ENCODE results near the gene SPEG. TPM values are rescaled to one million over a fixed set of nuclear protein-coding genes. Genes with fewer than 3 reads are reported as not detected.

The SPEG gene
- total RNA-seq, 3 donors from 2014 or later = 0.32 to 36.6 (median 21.0) TPM

DNA sequence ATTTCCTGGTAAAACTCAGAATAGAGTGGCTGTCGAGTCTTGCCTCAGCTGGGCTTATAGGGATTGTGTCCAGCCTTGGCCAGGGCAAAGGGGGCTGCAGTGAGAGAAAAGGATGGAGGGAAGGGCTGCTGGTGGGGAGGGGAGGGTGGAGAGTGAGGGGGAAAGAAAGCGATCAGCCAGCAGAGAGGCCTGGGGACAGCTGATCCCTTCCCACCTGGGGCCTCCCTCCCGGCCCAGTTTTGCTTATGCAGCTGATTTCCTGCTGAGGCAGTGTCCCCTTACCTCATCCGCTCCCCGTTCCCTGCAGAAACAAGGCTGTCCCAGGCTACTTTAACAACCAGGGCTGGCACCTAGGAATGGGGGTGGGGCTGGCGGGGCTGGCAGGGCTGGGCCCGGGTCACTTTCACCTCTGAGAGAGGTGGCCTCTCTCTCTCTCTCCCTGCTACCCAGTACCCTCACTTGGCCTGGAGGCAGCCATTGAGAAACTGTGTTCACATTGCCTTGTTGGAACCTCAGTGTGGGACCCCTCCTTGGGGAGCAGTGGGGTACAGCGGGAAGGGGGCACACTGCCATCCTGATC, 51.8 kb downstream of the SPEG start:
- TF ChIP-seq, protein P1, sequence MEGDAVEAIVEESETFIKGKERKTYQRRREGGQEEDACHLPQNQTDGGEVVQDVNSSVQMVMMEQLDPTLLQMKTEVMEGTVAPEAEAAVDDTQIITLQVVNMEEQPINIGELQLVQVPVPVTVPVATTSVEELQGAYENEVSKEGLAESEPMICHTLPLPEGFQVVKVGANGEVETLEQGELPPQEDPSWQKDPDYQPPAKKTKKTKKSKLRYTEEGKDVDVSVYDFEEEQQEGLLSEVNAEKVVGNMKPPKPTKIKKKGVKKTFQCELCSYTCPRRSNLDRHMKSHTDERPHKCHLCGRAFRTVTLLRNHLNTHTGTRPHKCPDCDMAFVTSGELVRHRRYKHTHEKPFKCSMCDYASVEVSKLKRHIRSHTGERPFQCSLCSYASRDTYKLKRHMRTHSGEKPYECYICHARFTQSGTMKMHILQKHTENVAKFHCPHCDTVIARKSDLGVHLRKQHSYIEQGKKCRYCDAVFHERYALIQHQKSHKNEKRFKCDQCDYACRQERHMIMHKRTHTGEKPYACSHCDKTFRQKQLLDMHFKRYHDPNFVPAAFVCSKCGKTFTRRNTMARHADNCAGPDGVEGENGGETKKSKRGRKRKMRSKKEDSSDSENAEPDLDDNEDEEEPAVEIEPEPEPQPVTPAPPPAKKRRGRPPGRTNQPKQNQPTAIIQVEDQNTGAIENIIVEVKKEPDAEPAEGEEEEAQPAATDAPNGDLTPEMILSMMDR (IDR thresholded peaks at IDR 0.05) = no peak
- no peak for TF ChIP-seq POLR2AphosphoS5 (IDR thresholded peaks at IDR 0.05)
- TF ChIP-seq POLR2A (IDR thresholded peaks at IDR 0.05) = no peak
- Histone ChIP-seq H3K9me3 (no peaks in the 10 kb centered on the region), H3K4me1 (no peaks in the 10 kb centered on the region), H3K4me3 (no peak overlapping the region), H3K36me3 (no peaks in the 10 kb centered on the region), H3K27me3 (peaks cover 4 to 9% of the 10 kb centered on the region in 2 donors), H3K27ac (no peak overlapping the region)
- intact Hi-C loops (cut with DNase I; ENCODE audit: low total_unique reads) = no loop called here
- DNase-seq (ENCODE audit: low spot score in 2 of 2) = no peak

DNA sequence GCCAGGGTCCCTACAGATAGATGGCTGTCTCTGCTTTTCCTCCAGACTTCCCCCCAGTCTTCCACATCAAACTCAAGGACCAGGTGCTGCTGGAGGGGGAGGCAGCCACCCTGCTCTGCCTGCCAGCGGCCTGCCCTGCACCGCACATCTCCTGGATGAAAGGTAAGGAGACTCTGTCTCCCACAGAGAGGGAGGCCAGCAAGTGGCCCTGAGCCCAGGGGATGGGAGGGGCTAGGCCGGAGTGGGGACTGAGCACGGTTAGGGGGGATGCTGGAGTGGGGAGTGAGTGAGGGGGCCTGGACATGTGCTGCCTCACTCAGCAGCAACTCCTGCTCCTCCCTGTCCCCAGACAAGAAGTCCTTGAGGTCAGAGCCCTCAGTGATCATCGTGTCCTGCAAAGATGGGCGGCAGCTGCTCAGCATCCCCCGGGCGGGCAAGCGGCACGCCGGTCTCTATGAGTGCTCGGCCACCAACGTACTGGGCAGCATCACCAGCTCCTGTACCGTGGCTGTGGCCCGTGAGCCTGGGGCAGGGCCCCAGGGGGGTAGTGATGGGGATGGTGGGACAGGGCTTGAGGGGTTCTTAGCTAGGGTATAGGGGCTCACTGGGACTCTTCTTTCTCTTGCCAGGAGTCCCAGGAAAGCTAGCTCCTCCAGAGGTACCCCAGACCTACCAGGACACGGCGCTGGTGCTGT, 53.7 kb downstream of the SPEG start:
- no peak for DNase-seq (ENCODE audit: low spot score in 2 of 2)
- no peaks in the 10 kb centered on the region for H3K4me1 ChIP-seq
- no peaks in the 10 kb centered on the region for H3K36me3 ChIP-seq
- no peaks in the 10 kb centered on the region for H3K9me3 ChIP-seq
- TF ChIP-seq, protein P1 (IDR thresholded peaks at IDR 0.05) = no peak
- TF ChIP-seq POLR2AphosphoS5 (IDR thresholded peaks at IDR 0.05) (no peak), POLR2A (IDR thresholded peaks at IDR 0.05) (no peak)
- intact Hi-C loops (cut with DNase I; ENCODE audit: low total_unique reads) = no loop called here
- peaks cover 4 to 6% of the 10 kb centered on the region in 2 donors for H3K27me3 ChIP-seq
- no peak overlapping the region for H3K4me3 ChIP-seq
- no peak overlapping the region for H3K27ac ChIP-seq

DNA sequence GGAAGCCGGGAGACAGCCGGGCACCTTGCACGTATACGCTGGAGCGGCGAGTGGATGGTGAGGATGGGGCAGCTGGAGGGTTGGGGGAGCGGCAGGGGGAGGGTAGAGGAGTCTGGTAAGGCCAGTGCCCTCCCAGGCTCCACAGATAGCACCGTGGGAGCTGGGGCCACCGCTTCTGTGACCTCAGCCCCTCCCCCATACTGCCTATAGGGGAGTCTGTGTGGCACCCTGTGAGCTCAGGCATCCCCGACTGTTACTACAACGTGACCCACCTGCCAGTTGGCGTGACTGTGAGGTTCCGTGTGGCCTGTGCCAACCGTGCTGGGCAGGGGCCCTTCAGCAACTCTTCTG, 54.2 kb downstream of the SPEG start:
- TF ChIP-seq, protein P1 (IDR thresholded peaks at IDR 0.05) = no peak
- TF ChIP-seq POLR2AphosphoS5 (IDR thresholded peaks at IDR 0.05) (no peak), POLR2A (IDR thresholded peaks at IDR 0.05) (no peak)
- DNase-seq (ENCODE audit: low spot score in 2 of 2) = no peak
- Histone ChIP-seq H3K4me3 (no peak overlapping the region), H3K9me3 (no peaks in the 10 kb centered on the region), H3K27ac (no peak overlapping the region), H3K4me1 (no peaks in the 10 kb centered on the region), H3K27me3 (peaks cover under 1 to 4% of the 10 kb centered on the region in 2 donors), H3K36me3 (no peaks in the 10 kb centered on the region)
- intact Hi-C loops (cut with DNase I; ENCODE audit: low total_unique reads) = loop anchor here (1.0 kb wide), 1 partner anchor 19 kb away; no protein-coding TSS in a partner anchor

DNA sequence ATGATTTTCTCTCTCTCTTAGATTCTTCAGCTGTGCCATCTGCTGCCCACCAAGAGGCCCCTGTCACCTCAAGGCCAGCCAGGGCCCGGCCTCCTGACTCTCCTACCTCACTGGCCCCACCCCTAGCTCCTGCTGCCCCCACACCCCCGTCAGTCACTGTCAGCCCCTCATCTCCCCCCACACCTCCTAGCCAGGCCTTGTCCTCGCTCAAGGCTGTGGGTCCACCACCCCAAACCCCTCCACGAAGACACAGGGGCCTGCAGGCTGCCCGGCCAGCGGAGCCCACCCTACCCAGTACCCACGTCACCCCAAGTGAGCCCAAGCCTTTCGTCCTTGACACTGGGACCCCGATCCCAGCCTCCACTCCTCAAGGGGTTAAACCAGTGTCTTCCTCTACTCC, 54.7 kb downstream of the SPEG start:
- no peak for DNase-seq (ENCODE audit: low spot score in 2 of 2)
- intact Hi-C loops (cut with DNase I; ENCODE audit: low total_unique reads) = loop anchor here (1.0 kb wide), 1 partner anchor 19 kb away; no protein-coding TSS in a partner anchor
- H3K36me3 ChIP-seq = no peaks in the 10 kb centered on the region
- H3K9me3 ChIP-seq = no peaks in the 10 kb centered on the region
- no peak overlapping the region for H3K4me3 ChIP-seq
- H3K27ac ChIP-seq = no peak overlapping the region
- H3K27me3 ChIP-seq = peaks cover 0 to 4% of the 10 kb centered on the region in 2 donors
- TF ChIP-seq, protein P1 (IDR thresholded peaks at IDR 0.05) = no peak
- TF ChIP-seq POLR2AphosphoS5 (IDR thresholded peaks at IDR 0.05) (no peak), POLR2A (IDR thresholded peaks at IDR 0.05) (no peak)
- no peaks in the 10 kb centered on the region for H3K4me1 ChIP-seq

DNA sequence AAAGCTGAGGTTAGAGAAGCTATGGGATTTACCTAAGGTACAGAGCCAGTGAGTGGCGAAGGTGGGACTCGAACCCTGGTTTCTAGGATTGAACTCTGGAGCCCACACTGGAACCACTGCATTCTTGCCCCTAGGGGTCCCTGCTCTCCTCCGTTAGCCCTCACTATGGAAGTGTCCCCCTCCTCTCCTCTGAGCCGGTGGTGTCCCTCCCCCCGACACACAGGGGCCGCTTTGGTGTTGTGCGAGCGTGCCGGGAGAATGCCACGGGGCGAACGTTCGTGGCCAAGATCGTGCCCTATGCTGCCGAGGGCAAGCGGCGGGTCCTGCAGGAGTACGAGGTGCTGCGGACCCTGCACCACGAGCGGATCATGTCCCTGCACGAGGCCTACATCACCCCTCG, 55.5 kb downstream of the SPEG start:
- Histone ChIP-seq H3K4me1 (no peaks in the 10 kb centered on the region), H3K9me3 (no peaks in the 10 kb centered on the region), H3K36me3 (no peaks in the 10 kb centered on the region), H3K27ac (no peak overlapping the region), H3K4me3 (no peak overlapping the region), H3K27me3 (peaks cover 0 to 4% of the 10 kb centered on the region in 2 donors)
- TF ChIP-seq, protein P1 (IDR thresholded peaks at IDR 0.05) = no peak
- TF ChIP-seq POLR2A (IDR thresholded peaks at IDR 0.05) (no peak), POLR2AphosphoS5 (IDR thresholded peaks at IDR 0.05) (no peak)
- no peak for DNase-seq (ENCODE audit: low spot score in 2 of 2)
- intact Hi-C loops (cut with DNase I; ENCODE audit: low total_unique reads) = no loop called here
